ENCODE results near the gene TMEM236.

GRCh38 chr10:17787087-17787961 is 35.3 kb downstream of the TMEM236 start:
- TF ChIP-seq, protein P1, sequence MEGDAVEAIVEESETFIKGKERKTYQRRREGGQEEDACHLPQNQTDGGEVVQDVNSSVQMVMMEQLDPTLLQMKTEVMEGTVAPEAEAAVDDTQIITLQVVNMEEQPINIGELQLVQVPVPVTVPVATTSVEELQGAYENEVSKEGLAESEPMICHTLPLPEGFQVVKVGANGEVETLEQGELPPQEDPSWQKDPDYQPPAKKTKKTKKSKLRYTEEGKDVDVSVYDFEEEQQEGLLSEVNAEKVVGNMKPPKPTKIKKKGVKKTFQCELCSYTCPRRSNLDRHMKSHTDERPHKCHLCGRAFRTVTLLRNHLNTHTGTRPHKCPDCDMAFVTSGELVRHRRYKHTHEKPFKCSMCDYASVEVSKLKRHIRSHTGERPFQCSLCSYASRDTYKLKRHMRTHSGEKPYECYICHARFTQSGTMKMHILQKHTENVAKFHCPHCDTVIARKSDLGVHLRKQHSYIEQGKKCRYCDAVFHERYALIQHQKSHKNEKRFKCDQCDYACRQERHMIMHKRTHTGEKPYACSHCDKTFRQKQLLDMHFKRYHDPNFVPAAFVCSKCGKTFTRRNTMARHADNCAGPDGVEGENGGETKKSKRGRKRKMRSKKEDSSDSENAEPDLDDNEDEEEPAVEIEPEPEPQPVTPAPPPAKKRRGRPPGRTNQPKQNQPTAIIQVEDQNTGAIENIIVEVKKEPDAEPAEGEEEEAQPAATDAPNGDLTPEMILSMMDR (IDR thresholded peaks at IDR 0.05) = no peak
- TF ChIP-seq POLR2A (IDR thresholded peaks at IDR 0.05) = no peak

Measured in lower leg skin (tissue), 3 donors.